CD14-positive monocyte (primary cell): ENCODE results near the gene FCHO2. TPM values are rescaled to one million over a fixed set of nuclear protein-coding genes. Genes with fewer than 3 reads are reported as not detected.

Experiments used
- DNase-seq, 3 donors: peaks; one replicate each; pipeline ENCODE4 v3.0.0-alpha.2; 2011 to 2022
- H2AFZ ChIP-seq: 2 replicates; pipeline ENCODE4 v1.6.0; 2012; ENCODE audit warnings: mild to moderate bottlenecking, low read depth, low read length, inconsistent platforms; ENCODE audit not compliant: insufficient read depth, poor library complexity, severe bottlenecking
- H3K27ac ChIP-seq, 2 donors: 1 replicate in 1 of 2; 2 replicates in 1 of 2; pipeline ENCODE4 v1.5.1; 2012 to 2013; ENCODE audit warnings: low read length in 2 of 2, control low read depth in 1 of 2, inconsistent platforms in 1 of 2, low read depth in 1 of 2, mild to moderate bottlenecking in 1 of 2
- H3K27me3 ChIP-seq, 2 donors: one replicate each; pipeline versions ENCODE4 v1.6.0 to v1.6.1; 2011 to 2013; ENCODE audit warnings: low read length in 2 of 2; ENCODE audit not compliant: control insufficient read depth in 2 of 2, insufficient read depth in 2 of 2
- H3K36me3 ChIP-seq, 2 donors: replicated peaks in 1 of 2; 1 replicate in 1 of 2; 2 replicates in 1 of 2; pipeline versions ENCODE4 v1.5.1 to v1.6.1; 2012 to 2013; ENCODE audit warnings: low read length in 2 of 2, control low read depth in 1 of 2, inconsistent platforms in 1 of 2, mild to moderate bottlenecking in 1 of 2; ENCODE audit not compliant: insufficient read depth in 2 of 2, control insufficient read depth in 1 of 2
- H3K4me1 ChIP-seq, 2 donors: 1 replicate in 1 of 2; 2 replicates in 1 of 2; pipeline versions ENCODE4 v1.5.1 to v1.6.1; 2012 to 2013; ENCODE audit warnings: low read length in 2 of 2, control low read depth in 1 of 2, inconsistent platforms in 1 of 2, mild to moderate bottlenecking in 1 of 2, moderate library complexity in 1 of 2; ENCODE audit not compliant: insufficient read depth in 2 of 2, control insufficient read depth in 1 of 2
- H3K4me2 ChIP-seq: replicated peaks from 2 replicates; pipeline ENCODE3; 2012; ENCODE audit warnings: low read length, moderate library complexity, mild to moderate bottlenecking; ENCODE audit not compliant: poor library complexity, severe bottlenecking; ENCODE audit errors: extremely low read depth
- H3K4me3 ChIP-seq, 3 experiments: fragments of 200-600 bp in 1 of 3; sonication (generic) in 1 of 3; replicated peaks in 1 of 3; 1 replicate in 2 of 3; 2 replicates in 1 of 3; pipeline ENCODE4 v1.5.1; 2011 to 2013; ENCODE audit warnings: low read length in 3 of 3, mild to moderate bottlenecking in 3 of 3, control low read depth in 2 of 3, low read depth in 2 of 3, inconsistent platforms in 1 of 3, moderate library complexity in 1 of 3
- H3K79me2 ChIP-seq: 2 replicates; pipeline ENCODE4 v1.6.0; 2012; ENCODE audit warnings: mild to moderate bottlenecking, control low read depth, inconsistent platforms, low read length, moderate library complexity; ENCODE audit not compliant: insufficient read depth
- H3K9ac ChIP-seq: 2 replicates; pipeline ENCODE4 v1.6.0; 2017; ENCODE audit warnings: low read length, mild to moderate bottlenecking; ENCODE audit not compliant: insufficient read depth, poor library complexity, severe bottlenecking
- H3K9me3 ChIP-seq, 2 donors: replicated peaks in 1 of 2; 1 replicate in 1 of 2; 2 replicates in 1 of 2; pipeline versions ENCODE4 v1.5.1 to v1.6.1; 2012 to 2013; ENCODE audit warnings: low read length in 2 of 2, control low read depth in 1 of 2; ENCODE audit not compliant: control insufficient read depth in 1 of 2, insufficient read depth in 1 of 2
- H4K20me1 ChIP-seq: 2 replicates; pipeline ENCODE4 v1.6.0; 2012; ENCODE audit warnings: mild to moderate bottlenecking, low read length, control low read depth, moderate library complexity; ENCODE audit not compliant: insufficient read depth
- H3K27ac Mint-ChIP-seq, 7 donors: one replicate each; pipeline ENCODE4 v1.8.0; 2020; ENCODE audit warnings: mild to moderate bottlenecking in 7 of 7, mixed read lengths in 7 of 7, moderate library complexity in 6 of 7, inconsistent platforms in 2 of 7
- H3K27me3 Mint-ChIP-seq, 3 donors: one replicate each; pipeline ENCODE4 v1.8.0; 2021 to 2022; ENCODE audit warnings: low read depth in 3 of 3, mild to moderate bottlenecking in 3 of 3, mixed read lengths in 3 of 3, moderate library complexity in 3 of 3, inconsistent platforms in 1 of 3
- H3K36me3 Mint-ChIP-seq, 2 donors: one replicate each; pipeline ENCODE4 v1.8.0; 2020; ENCODE audit warnings: mixed read lengths in 2 of 2, inconsistent platforms in 1 of 2, mild to moderate bottlenecking in 1 of 2
- H3K4me1 Mint-ChIP-seq: one replicate; pipeline ENCODE4 v1.8.0; 2020; ENCODE audit warnings: mild to moderate bottlenecking, mixed read lengths
- H3K4me3 Mint-ChIP-seq, 2 donors: one replicate each; pipeline ENCODE4 v1.8.0; 2020; ENCODE audit warnings: mild to moderate bottlenecking in 2 of 2, mixed read lengths in 2 of 2, moderate library complexity in 1 of 2
- H3K9me3 Mint-ChIP-seq, 7 donors: one replicate each; pipeline ENCODE4 v1.8.0; 2020 to 2022; ENCODE audit warnings: mixed read lengths in 7 of 7, mild to moderate bottlenecking in 6 of 7, moderate library complexity in 6 of 7, inconsistent platforms in 2 of 7
- WGBS: methylation state at CpG from one replicate; pipeline ENCODE4 v1.1.5; 2013; ENCODE audit warnings: missing lambda C conversion rate; ENCODE audit not compliant: insufficient coverage; 5-methylcytosine and 5-hydroxymethylcytosine counted together
- intact Hi-C, 2 donors: fragments of 100-400 bp; cut with micrococcal nuclease; formaldehyde crosslinking; loops; one replicate each; pipeline versions ENCODE4 v1.15.0 to v1.15.1; 2023
- polyA plus RNA-seq, 3 donors: library from polyadenylated mRNA; depleted of rRNA in 1 of 3; unstranded in 2 of 3; stranded (reverse) in 1 of 3; fragments of 300-500 nt in 2 of 3; fragments of >200 nt in 1 of 3; fragmentation: Illumina TruSeq in 2 of 3; gene quantifications; 1 replicate in 2 of 3; 2 replicates in 1 of 3; pipeline ENCODE4 v1.2.3, GENCODE V29; 2012 to 2021
- TF ChIP-seq, protein P1 (sequence below): fragments of 200-600 bp; IDR thresholded peaks from one replicate; pipeline ENCODE4 v1.8.0; 2022; ENCODE audit warnings: antibody characterized with exemption, mild to moderate bottlenecking

Gene FCHO2
- polyA plus RNA-seq, 3 donors = 8.3 to 10.1 (median 9.9) TPM

DNA sequence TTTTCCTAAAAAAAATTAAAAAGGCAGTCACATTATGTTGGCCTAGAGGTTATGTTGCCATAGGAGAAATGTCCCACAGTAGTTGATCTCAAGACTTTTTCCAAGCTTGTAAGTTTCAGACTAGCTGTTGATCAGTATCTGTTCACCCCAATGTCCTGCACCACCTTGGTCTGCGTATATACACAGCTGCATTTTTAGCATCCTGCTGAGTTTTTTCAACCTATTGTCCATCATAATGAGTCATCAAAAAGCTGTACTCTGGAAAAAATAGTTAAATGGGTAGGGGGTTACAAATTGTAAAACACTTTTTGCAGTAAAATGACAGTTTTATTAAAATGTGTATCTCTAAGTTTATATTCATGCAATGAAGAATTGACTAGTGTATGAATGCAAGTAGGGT is 111.4 kb downstream of the FCHO2 start:
- Histone ChIP-seq H4K20me1 (no peaks in the 10 kb centered on the region), H3K4me1 (no peaks in the 10 kb centered on the region), H3K36me3 (peaks cover 0 to 38% of the 10 kb centered on the region in 2 donors), H3K9ac (no peak overlapping the region), H3K27ac (no peak overlapping the region), H3K4me3 (no peak overlapping the region), H3K27me3 (no peaks in the 10 kb centered on the region), H2AFZ (no peak overlapping the region), H3K79me2 (no peaks in the 10 kb centered on the region), H3K9me3 (no peaks in the 10 kb centered on the region), H3K4me2 (no peak overlapping the region)
- no peaks in the 10 kb centered on the region for H3K27me3 Mint-ChIP-seq
- no peak overlapping the region for H3K27ac Mint-ChIP-seq
- H3K36me3 Mint-ChIP-seq = peaks cover 30 to 38% of the 10 kb centered on the region in 2 donors
- H3K9me3 Mint-ChIP-seq = no peaks in the 10 kb centered on the region
- H3K4me3 Mint-ChIP-seq = no peak overlapping the region
- H3K4me1 Mint-ChIP-seq = no peaks in the 10 kb centered on the region
- intact Hi-C loops = no loop called here
- DNase-seq = no peak
- TF ChIP-seq, protein P1, sequence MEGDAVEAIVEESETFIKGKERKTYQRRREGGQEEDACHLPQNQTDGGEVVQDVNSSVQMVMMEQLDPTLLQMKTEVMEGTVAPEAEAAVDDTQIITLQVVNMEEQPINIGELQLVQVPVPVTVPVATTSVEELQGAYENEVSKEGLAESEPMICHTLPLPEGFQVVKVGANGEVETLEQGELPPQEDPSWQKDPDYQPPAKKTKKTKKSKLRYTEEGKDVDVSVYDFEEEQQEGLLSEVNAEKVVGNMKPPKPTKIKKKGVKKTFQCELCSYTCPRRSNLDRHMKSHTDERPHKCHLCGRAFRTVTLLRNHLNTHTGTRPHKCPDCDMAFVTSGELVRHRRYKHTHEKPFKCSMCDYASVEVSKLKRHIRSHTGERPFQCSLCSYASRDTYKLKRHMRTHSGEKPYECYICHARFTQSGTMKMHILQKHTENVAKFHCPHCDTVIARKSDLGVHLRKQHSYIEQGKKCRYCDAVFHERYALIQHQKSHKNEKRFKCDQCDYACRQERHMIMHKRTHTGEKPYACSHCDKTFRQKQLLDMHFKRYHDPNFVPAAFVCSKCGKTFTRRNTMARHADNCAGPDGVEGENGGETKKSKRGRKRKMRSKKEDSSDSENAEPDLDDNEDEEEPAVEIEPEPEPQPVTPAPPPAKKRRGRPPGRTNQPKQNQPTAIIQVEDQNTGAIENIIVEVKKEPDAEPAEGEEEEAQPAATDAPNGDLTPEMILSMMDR = no peak
- no CpG with 5 or more reads among the region's 1 CpG for WGBS

DNA sequence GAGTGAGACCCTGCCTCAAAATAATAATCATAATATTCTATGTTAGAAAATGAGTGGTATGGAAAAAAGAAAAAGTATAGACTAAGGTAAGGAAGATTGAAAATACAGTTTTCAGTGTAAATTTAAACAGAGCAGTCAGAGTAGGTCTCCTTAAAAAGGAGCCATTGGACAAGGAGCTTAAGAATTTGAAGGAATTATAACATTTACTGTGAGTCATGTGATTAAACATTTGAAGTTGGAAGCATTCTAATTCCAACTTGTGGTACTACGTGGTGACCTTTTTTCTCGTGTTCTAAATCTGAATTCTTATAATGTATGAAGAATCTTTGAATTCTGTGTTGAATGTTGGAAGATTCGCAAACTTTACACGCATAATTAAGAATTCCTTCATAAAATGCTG is 125.3 kb downstream of the FCHO2 start:
- Histone ChIP-seq H3K27ac (no peak overlapping the region), H3K9ac (no peak overlapping the region), H3K4me1 (no peaks in the 10 kb centered on the region), H3K9me3 (no peaks in the 10 kb centered on the region), H2AFZ (no peak overlapping the region), H3K27me3 (no peaks in the 10 kb centered on the region), H3K4me2 (no peak overlapping the region), H3K79me2 (no peaks in the 10 kb centered on the region), H3K4me3 (no peak overlapping the region), H4K20me1 (no peaks in the 10 kb centered on the region), H3K36me3 (peaks cover 0 to 86% of the 10 kb centered on the region in 2 donors)
- Mint-ChIP-seq H3K36me3 (peaks cover 22 to 41% of the 10 kb centered on the region in 2 donors), H3K9me3 (no peaks in the 10 kb centered on the region), H3K27ac (no peak overlapping the region), H3K27me3 (peaks cover 0 to 2% (median 2%) of the 10 kb centered on the region in 3 donors), H3K4me1 (no peaks in the 10 kb centered on the region), H3K4me3 (no peak overlapping the region)
- TF ChIP-seq, protein P1 = no peak
- no CpG with 5 or more reads among the region's 4 CpGs for WGBS
- no peak for DNase-seq
- intact Hi-C loops = loop anchor here in 1 of 2 donors (10.0 kb wide), 1 partner anchor 156 kb away; no protein-coding TSS in a partner anchor
